Liver (tissue), 9 donors: ENCODE results near the gene PIGL. TPM values are rescaled to one million over a fixed set of nuclear protein-coding genes. Genes with fewer than 3 reads are reported as not detected.
"Not testable (repeated sequence)": the region's sequence is repeated elsewhere in the genome, so short reads cannot be mapped to it uniquely, and the experiment has no call there.

Experiments
- DNase-seq: peaks from one replicate; pipeline ENCODE4 v3.0.0-alpha.2; 2017; ENCODE audit warnings: low spot score
- H3K27ac ChIP-seq, 2 donors: one replicate each; pipeline ENCODE4 v1.7.0; 2013; ENCODE audit warnings: inconsistent platforms in 2 of 2, low read length in 2 of 2, control low read depth in 1 of 2, low read depth in 1 of 2, mild to moderate bottlenecking in 1 of 2
- H3K27me3 ChIP-seq, 4 donors: one replicate each; pipeline versions ENCODE4 v1.6.1 to v1.7.0; 2013; ENCODE audit warnings: low read length in 3 of 4, inconsistent platforms in 1 of 4, mild to moderate bottlenecking in 1 of 4, moderate library complexity in 1 of 4; ENCODE audit not compliant: control insufficient read depth in 4 of 4, insufficient read depth in 4 of 4
- H3K36me3 ChIP-seq, 4 donors: one replicate each; pipeline versions ENCODE4 v1.6.1 to v1.7.0; 2013; ENCODE audit warnings: low read length in 3 of 4, mild to moderate bottlenecking in 3 of 4, low read depth in 1 of 4, moderate library complexity in 1 of 4; ENCODE audit not compliant: control insufficient read depth in 4 of 4, insufficient read depth in 3 of 4
- H3K4me1 ChIP-seq, 4 donors: one replicate each; pipeline versions ENCODE4 v1.6.1 to v1.7.0; 2013; ENCODE audit warnings: low read length in 3 of 4, mild to moderate bottlenecking in 3 of 4, moderate library complexity in 1 of 4; ENCODE audit not compliant: control insufficient read depth in 4 of 4, insufficient read depth in 4 of 4
- H3K4me3 ChIP-seq, 3 donors: one replicate each; pipeline versions ENCODE4 v1.6.1 to v1.7.0; 2013; ENCODE audit warnings: low read length in 3 of 3, control low read depth in 1 of 3, low read depth in 1 of 3, mild to moderate bottlenecking in 1 of 3
- H3K9ac ChIP-seq, 2 donors: one replicate each; pipeline ENCODE4 v1.7.0; 2013; ENCODE audit warnings: low read length in 2 of 2, mild to moderate bottlenecking in 2 of 2, moderate library complexity in 2 of 2, control low read depth in 1 of 2, low read depth in 1 of 2
- H3K9me3 ChIP-seq, 4 donors: one replicate each; pipeline versions ENCODE4 v1.6.1 to v1.7.0; 2013; ENCODE audit warnings: low read length in 3 of 4; ENCODE audit not compliant: control insufficient read depth in 4 of 4
- FOXA1 ChIP-seq: IDR thresholded peaks from 2 replicates; pipeline ENCODE4 v1.6.1; 2016; ENCODE audit warnings: antibody characterized with exemption
- FOXA2 ChIP-seq: IDR thresholded peaks from 2 replicates; pipeline ENCODE4 v1.6.1; 2016; ENCODE audit warnings: antibody characterized with exemption
- GABPA ChIP-seq, 2 donors: IDR thresholded peaks in 1 of 2; conservative IDR thresholded peaks in 1 of 2; 2 replicates each; pipeline ENCODE4 v1.6.1; 2016; ENCODE audit warnings: antibody characterized with exemption in 2 of 2, mild to moderate bottlenecking in 1 of 2, moderate library complexity in 1 of 2
- HNF4A ChIP-seq, 2 donors: conservative IDR thresholded peaks; 2 replicates each; pipeline ENCODE4 v1.6.1; 2016; ENCODE audit warnings: antibody characterized with exemption in 2 of 2, mild to moderate bottlenecking in 2 of 2
- JUND ChIP-seq, 2 donors: IDR thresholded peaks; 2 replicates each; pipeline ENCODE4 v1.6.1; 2016; ENCODE audit warnings: antibody characterized with exemption in 2 of 2
- NR2F2 ChIP-seq: IDR thresholded peaks from 2 replicates; pipeline ENCODE4 v1.6.1; 2016; ENCODE audit warnings: antibody characterized with exemption
- RAD21 ChIP-seq, 2 donors: IDR thresholded peaks; 2 replicates each; pipeline ENCODE4 v1.6.1; 2016; ENCODE audit warnings: antibody characterized with exemption in 2 of 2, mild to moderate bottlenecking in 2 of 2
- RXRA ChIP-seq, 2 donors: IDR thresholded peaks; 2 replicates each; pipeline ENCODE4 v1.6.1; 2017 to 2018; ENCODE audit warnings: antibody characterized with exemption in 2 of 2, mild to moderate bottlenecking in 1 of 2
- SP1 ChIP-seq: IDR thresholded peaks from 2 replicates; pipeline ENCODE4 v1.6.1; 2018; ENCODE audit warnings: antibody characterized with exemption, mild to moderate bottlenecking
- YY1 ChIP-seq: IDR thresholded peaks from 2 replicates; pipeline ENCODE4 v1.6.1; 2016; ENCODE audit warnings: antibody characterized with exemption, mild to moderate bottlenecking
- WGBS: extraction: QIAGEN DNeasy Blood & Tissue Kit; methylation state at CpG from one replicate; pipeline ENCODE4 v1.1.7; 2013; 5-methylcytosine and 5-hydroxymethylcytosine counted together
- polyA plus RNA-seq, 2 donors: library from polyadenylated mRNA; stranded (reverse) in 1 of 2; unstranded in 1 of 2; fragments of 200-250 nt in 1 of 2; fragments of >200 nt in 1 of 2; fragmentation: Nextera tagmentation in 1 of 2; extraction: Ambion mirVana in 1 of 2; gene quantifications; one replicate each; pipeline versions ENCODE4 v1.2.1 to v1.2.3, GENCODE V29; 2013 to 2015
- total RNA-seq, 2 donors: library from RNA; depleted of rRNA; stranded (reverse); fragments of >200 nt; gene quantifications; one replicate each; pipeline ENCODE4 v1.2.3, GENCODE V29; 2014
- TF ChIP-seq, protein P1 (sequence below): IDR thresholded peaks from 2 replicates; pipeline ENCODE4 v1.6.1; 2016; ENCODE audit warnings: antibody characterized with exemption
- TF ChIP-seq, protein P2 (sequence below): fragments of 150-350 bp; IDR thresholded peaks from 2 replicates; pipeline ENCODE4 v1.5.1; 2017; ENCODE audit warnings: improper control_type of control experiment, low read depth, low read length; ENCODE audit not compliant: missing input control
- TF ChIP-seq, protein P3 (sequence below): IDR thresholded peaks from 2 replicates; pipeline ENCODE4 v1.6.1; 2016; ENCODE audit warnings: antibody characterized with exemption
- donor health status: healthy.
- donor health status: healthy.
- donor health status: healthy.
- donor health status: healthy.
- donor health status: healthy.

Gene PIGL
- total and polyA plus RNA-seq, 4 donors, result 6.7 to 34.7 (median 14.7) TPM

DNA sequence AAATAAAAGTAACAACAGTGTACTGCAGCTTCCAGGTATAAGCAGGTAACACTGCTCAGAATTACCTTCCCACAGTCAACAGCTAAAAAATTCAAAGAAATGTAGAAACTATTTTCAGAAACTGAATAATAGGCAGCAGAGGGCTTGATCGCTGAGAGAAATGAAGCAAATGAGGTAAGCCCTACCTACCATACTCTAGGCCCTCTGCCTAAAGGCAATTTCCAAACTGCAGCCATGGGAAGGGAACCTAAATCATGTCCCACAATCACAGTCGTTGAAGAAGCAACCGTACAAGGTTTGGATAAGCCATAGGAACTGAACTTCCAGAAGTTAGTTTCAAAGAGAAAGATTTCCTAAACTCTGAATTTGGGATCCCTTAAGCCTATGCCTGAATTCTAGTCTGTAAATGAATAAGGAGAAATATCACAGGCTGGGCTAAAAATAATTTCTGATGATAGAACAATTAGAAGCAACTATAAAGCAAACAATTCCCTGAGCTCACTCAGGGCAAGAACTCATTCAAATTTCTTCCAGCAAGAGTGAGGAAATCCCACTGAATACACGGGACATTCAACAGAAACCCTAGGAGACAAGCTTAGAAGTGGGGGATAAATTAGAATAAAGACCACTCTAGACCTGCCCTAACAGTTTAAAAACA lies 26.2 kb upstream of the PIGL start:
- DNase-seq, result no peak
- Histone ChIP-seq H3K9me3 (no peaks in the 10 kb centered on the region), H3K4me1 (peaks cover 0 to 1% (median 0%) of the 10 kb centered on the region in 4 donors), H3K9ac (no peak overlapping the region), H3K27ac (no peak overlapping the region), H3K36me3 (peaks cover 2 to 26% (median 17%) of the 10 kb centered on the region in 4 donors), H3K27me3 (no peaks in the 10 kb centered on the region), H3K4me3 (no peak overlapping the region)
- 93% methylated on average over 4 of the region's 4 CpGs for WGBS
- no peak for TF ChIP-seq SP1

DNA sequence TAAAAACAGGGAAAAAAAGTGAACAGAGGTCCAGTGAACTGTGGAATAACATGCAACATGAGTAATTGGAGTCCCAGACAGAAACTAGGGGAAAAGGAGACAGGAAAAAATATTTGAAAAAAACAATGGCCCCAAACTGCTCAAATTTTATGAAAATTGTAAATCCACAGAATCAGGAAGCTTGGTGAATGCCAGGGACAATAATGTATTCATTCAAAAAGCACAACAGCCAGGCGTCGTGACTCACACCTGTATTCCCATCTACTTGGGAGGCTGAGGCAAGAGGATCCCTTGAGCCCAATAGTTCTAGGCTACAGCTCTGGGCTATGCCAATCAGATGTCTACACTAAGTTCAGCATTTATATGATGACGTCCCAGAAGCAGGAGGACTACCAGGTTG lies 25.4 kb upstream of the PIGL start:
- no peak overlapping the region for H3K9ac ChIP-seq
- WGBS, result 97% methylated on average over 3 of the region's 3 CpGs
- H3K27me3 ChIP-seq, result no peaks in the 10 kb centered on the region
- peaks cover 2 to 21% (median 12%) of the 10 kb centered on the region in 4 donors for H3K36me3 ChIP-seq
- no peak for DNase-seq
- no peak overlapping the region for H3K4me3 ChIP-seq
- H3K4me1 ChIP-seq, result peaks cover 0 to 1% (median 0%) of the 10 kb centered on the region in 4 donors
- H3K27ac ChIP-seq, result no peak overlapping the region
- TF ChIP-seq, protein P1, sequence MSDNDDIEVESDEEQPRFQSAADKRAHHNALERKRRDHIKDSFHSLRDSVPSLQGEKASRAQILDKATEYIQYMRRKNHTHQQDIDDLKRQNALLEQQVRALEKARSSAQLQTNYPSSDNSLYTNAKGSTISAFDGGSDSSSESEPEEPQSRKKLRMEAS, result no peak
- TF ChIP-seq RXRA (IDR thresholded peaks at IDR 0.05) (no peak), JUND (IDR thresholded peaks at IDR 0.05) (no peak), GABPA (IDR thresholded peaks at IDR 0.05 in 1 of 2, conservative IDR thresholded peaks at IDR 0.05 in 1 of 2) (no peak), RAD21 (IDR thresholded peaks at IDR 0.05) (no peak), FOXA2 (no peak), NR2F2 (no peak), FOXA1 (no peak), SP1 (no peak), YY1 (no peak), HNF4A (conservative IDR thresholded peaks at IDR 0.05) (no peak)
- TF ChIP-seq, protein P2, sequence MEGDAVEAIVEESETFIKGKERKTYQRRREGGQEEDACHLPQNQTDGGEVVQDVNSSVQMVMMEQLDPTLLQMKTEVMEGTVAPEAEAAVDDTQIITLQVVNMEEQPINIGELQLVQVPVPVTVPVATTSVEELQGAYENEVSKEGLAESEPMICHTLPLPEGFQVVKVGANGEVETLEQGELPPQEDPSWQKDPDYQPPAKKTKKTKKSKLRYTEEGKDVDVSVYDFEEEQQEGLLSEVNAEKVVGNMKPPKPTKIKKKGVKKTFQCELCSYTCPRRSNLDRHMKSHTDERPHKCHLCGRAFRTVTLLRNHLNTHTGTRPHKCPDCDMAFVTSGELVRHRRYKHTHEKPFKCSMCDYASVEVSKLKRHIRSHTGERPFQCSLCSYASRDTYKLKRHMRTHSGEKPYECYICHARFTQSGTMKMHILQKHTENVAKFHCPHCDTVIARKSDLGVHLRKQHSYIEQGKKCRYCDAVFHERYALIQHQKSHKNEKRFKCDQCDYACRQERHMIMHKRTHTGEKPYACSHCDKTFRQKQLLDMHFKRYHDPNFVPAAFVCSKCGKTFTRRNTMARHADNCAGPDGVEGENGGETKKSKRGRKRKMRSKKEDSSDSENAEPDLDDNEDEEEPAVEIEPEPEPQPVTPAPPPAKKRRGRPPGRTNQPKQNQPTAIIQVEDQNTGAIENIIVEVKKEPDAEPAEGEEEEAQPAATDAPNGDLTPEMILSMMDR, result no peak
- TF ChIP-seq, protein P3, sequence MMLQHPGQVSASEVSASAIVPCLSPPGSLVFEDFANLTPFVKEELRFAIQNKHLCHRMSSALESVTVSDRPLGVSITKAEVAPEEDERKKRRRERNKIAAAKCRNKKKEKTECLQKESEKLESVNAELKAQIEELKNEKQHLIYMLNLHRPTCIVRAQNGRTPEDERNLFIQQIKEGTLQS, result no peak
- H3K9me3 ChIP-seq, result no peaks in the 10 kb centered on the region

DNA sequence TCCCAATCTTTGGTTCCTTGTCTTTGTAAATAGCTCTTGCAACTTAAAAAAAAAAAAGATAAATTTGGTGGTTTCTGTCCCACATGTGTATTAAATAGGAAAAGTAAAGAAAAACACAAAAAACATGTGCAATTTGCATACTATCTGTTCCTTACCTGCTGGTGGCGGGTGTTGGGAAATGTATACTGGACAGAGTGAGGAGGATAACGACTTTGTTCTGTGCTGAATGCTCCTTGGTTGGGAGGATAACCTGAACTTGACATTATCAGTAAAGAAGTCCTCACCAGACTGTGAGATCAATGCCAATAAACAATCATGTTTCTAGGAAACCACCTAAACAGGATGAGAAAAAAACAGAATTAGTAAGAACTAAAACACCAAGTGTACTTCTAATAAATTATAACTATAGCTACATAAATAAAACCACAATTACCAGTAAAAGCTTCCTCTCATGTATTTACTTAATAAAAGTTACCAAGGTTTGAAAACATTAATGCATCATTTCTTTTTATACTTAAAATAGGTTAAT lies 22.6 kb upstream of the PIGL start:
- not testable (repeated sequence) for H3K9ac ChIP-seq, H3K9me3 ChIP-seq, DNase-seq, H3K4me1 ChIP-seq, H3K4me3 ChIP-seq, H3K27ac ChIP-seq, H3K27me3 ChIP-seq
- H3K36me3 ChIP-seq, result peaks cover 2 to 24% (median 10%) of the 10 kb centered on the region in 4 donors
- 79% methylated on average over 2 of the region's 2 CpGs for WGBS
